Measurements from ENCODE around the gene ZIC5. TPM values are rescaled to one million over a fixed set of nuclear protein-coding genes. Genes with fewer than 3 reads are reported as not detected.
"Not testable (repeated sequence)": the region's sequence is repeated elsewhere in the genome, so short reads cannot be mapped to it uniquely, and the experiment has no call there.

Gene ZIC5
- total and polyA plus RNA-seq, 3 experiments from 2014 or later: not detected

GRCh38 chr13:99959127-99959539 lies 12.4 kb downstream of the ZIC5 start:
- H3K36me3 ChIP-seq (ENCODE audit: insufficient read depth, low read length): no peaks in the 10 kb centered on the region
- Mint-ChIP-seq H3K27ac (peak overlapping the region in 3 of 8 donors; percentile 57 to 70 (median 66)), H3K36me3 (no peaks in the 10 kb centered on the region), H3K9me3 (peaks cover 0 to 7% (median 0%) of the 10 kb centered on the region in 5 donors), H3K4me1 (peaks cover 18 to 41% (median 33%) of the 10 kb centered on the region in 3 donors), H3K27me3 (peaks cover 83 to 94% of the 10 kb centered on the region in 2 donors), H3K4me3 (peak overlapping the region in 3 of 7 donors; percentile 27 to 61 (median 38))
- no peak overlapping the region for H3K4me3 ChIP-seq (ENCODE audit: low read length)
- H3K9me3 ChIP-seq (ENCODE audit: low read length): no peaks in the 10 kb centered on the region
- no peak for DNase-seq
- no peak overlapping the region for H3K27ac ChIP-seq (ENCODE audit: low read depth, low read length)
- peaks cover 83% of the 10 kb centered on the region for H3K27me3 ChIP-seq (ENCODE audit: insufficient read depth, low read length, poor library complexity, severe bottlenecking)
- peaks cover 36% of the 10 kb centered on the region for H3K4me1 ChIP-seq (ENCODE audit: insufficient read depth, low read length)
- CTCF ChIA-PET: no interaction called here
- POLR2A ChIA-PET: interaction anchor here (0.6 kb wide), 1 partner anchor 11 kb away, joined by 5 read pairs; no protein-coding TSS in a partner anchor

DNA sequence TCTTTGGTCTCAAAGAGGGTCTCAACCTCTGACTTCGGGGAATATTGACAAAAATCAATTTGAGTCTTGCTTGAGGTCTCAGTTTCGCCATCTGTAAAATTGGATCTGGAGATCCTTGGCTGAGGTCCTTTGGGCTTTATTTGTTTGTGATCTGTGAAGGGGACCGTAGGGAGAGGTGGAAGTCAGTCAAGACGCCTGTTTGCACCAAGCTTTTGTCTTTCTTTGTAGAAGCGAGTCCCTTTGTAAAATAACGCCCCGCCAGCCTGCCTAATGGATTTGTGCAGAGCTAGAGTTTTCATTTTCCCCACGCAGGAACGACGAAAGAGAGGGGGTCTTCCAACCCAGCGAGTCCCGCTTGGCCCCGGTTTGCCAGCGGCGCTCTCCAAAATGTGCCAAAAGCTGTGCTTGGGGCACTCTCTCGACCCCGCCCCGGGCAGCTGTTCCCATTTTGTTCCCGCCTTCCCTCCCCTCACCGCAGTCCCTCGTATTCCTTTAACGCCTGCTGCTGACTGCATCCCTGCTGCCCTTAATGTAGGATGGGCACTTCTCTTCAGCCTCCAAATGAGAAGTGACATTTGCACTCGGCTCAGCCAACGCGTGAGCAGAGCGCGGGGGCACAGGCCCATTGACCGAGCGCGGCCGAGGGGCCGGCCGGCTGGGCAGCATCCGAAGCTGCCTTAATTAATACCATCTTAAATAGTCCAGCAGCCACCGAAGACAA lies 13.0 kb downstream of the ZIC5 start:
- Mint-ChIP-seq H3K9me3 (peaks cover 0 to 7% (median 0%) of the 10 kb centered on the region in 5 donors), H3K36me3 (no peaks in the 10 kb centered on the region), H3K27me3 (peaks cover 83 to 94% of the 10 kb centered on the region in 2 donors), H3K4me1 (peaks cover 18 to 41% (median 33%) of the 10 kb centered on the region in 3 donors), H3K27ac (peak overlapping the region in 2 of 8 donors; percentile 57 to 70), H3K4me3 (peak overlapping the region in 5 of 7 donors; percentile 1 to 57 (median 4))
- H3K27me3 ChIP-seq (ENCODE audit: insufficient read depth, low read length, poor library complexity, severe bottlenecking): peaks cover 83% of the 10 kb centered on the region
- CTCF ChIA-PET: no interaction called here
- peaks cover 36% of the 10 kb centered on the region for H3K4me1 ChIP-seq (ENCODE audit: insufficient read depth, low read length)
- no peak for DNase-seq
- H3K9me3 ChIP-seq (ENCODE audit: low read length): no peaks in the 10 kb centered on the region
- no peak overlapping the region for H3K4me3 ChIP-seq (ENCODE audit: low read length)
- no peaks in the 10 kb centered on the region for H3K36me3 ChIP-seq (ENCODE audit: insufficient read depth, low read length)
- POLR2A ChIA-PET: interaction anchor here (0.6 kb wide), 1 partner anchor 11 kb away, joined by 5 read pairs; no protein-coding TSS in a partner anchor
- H3K27ac ChIP-seq (ENCODE audit: low read depth, low read length): no peak overlapping the region

- DNase-seq: no peak
- Histone ChIP-seq H3K27ac (ENCODE audit: low read depth, low read length) (no peak overlapping the region), H3K27me3 (ENCODE audit: insufficient read depth, low read length, poor library complexity, severe bottlenecking) (peaks cover 68% of the 10 kb centered on the region), H3K4me3 (ENCODE audit: low read length) (peak overlapping the region; percentile 26), H3K36me3 (ENCODE audit: insufficient read depth, low read length) (no peaks in the 10 kb centered on the region), H3K9me3 (ENCODE audit: low read length) (no peaks in the 10 kb centered on the region), H3K4me1 (ENCODE audit: insufficient read depth, low read length) (peaks cover 36% of the 10 kb centered on the region)
- Mint-ChIP-seq H3K27me3 (peaks cover 75 to 92% of the 10 kb centered on the region in 2 donors), H3K27ac (peak overlapping the region in 1 of 8 donors; percentile 55), H3K4me3 (peak overlapping the region; percentile 55 to 89 (median 65)), H3K9me3 (peaks cover 0 to 7% (median 0%) of the 10 kb centered on the region in 5 donors), H3K36me3 (no peaks in the 10 kb centered on the region), H3K4me1 (peaks cover 18 to 41% (median 33%) of the 10 kb centered on the region in 3 donors)
- CTCF ChIA-PET: interaction anchor here (0.6 kb wide), 1 partner anchor 61 kb away, joined by 3 read pairs; no protein-coding TSS in a partner anchor
- POLR2A ChIA-PET: interaction anchor here (0.6 kb wide), 1 partner anchor 78 kb away, joined by 5 read pairs; no protein-coding TSS in a partner anchor
Measured at GRCh38 chr13:99956473-99957349, 14.9 kb downstream of the ZIC5 start.

GRCh38 chr13:99955747-99956472 lies 15.7 kb downstream of the ZIC5 start:
- H3K27me3 ChIP-seq (ENCODE audit: insufficient read depth, low read length, poor library complexity, severe bottlenecking): peaks cover 60% of the 10 kb centered on the region
- no peak overlapping the region for H3K27ac ChIP-seq (ENCODE audit: low read depth, low read length)
- CTCF ChIA-PET: no interaction called here
- POLR2A ChIA-PET: no interaction called here
- H3K36me3 Mint-ChIP-seq: no peaks in the 10 kb centered on the region
- peak overlapping the region in 1 of 8 donors; percentile 56 for H3K27ac Mint-ChIP-seq
- peaks cover 18 to 41% (median 33%) of the 10 kb centered on the region in 3 donors for H3K4me1 Mint-ChIP-seq
- H3K4me3 ChIP-seq (ENCODE audit: low read length): no peak overlapping the region
- H3K4me3 Mint-ChIP-seq: peak overlapping the region in 5 of 7 donors; percentile 39 to 70 (median 62)
- H3K4me1 ChIP-seq (ENCODE audit: insufficient read depth, low read length): peaks cover 36% of the 10 kb centered on the region
- H3K27me3 Mint-ChIP-seq: peaks cover 74 to 91% of the 10 kb centered on the region in 2 donors
- no peaks in the 10 kb centered on the region for H3K36me3 ChIP-seq (ENCODE audit: insufficient read depth, low read length)
- H3K9me3 Mint-ChIP-seq: peaks cover 0 to 7% (median 0%) of the 10 kb centered on the region in 5 donors
- no peaks in the 10 kb centered on the region for H3K9me3 ChIP-seq (ENCODE audit: low read length)
- DNase-seq: no peak

DNA sequence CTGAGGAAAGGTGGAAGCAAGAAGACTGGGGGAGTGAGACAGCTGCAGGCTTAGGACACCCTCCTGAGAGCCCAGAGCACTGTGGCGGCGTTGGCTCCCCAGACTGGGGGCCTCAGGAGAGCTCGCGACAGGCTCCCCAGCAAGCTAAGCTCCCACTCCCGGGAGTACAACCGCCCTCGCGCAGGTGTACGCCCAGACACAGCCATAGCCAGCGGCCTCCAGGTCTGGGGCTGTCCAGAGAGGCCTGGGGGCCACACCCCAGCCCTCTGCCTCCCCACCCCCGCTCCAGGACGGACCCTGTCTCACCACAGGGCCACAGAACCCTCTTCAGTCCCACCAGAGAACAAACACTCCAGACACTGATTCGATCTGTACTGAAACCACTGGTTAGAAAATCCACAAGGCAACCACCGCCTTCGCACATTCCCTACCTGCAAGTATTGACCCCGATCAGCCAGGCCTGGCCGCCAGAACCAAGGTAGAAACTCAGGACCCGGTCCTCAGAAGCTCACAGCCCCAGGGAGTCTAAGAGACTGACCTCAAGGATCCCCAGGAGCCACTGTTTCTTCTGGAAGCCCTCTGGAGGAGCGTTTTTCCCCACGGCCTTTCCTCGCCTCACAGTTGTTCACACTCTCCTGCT lies 16.3 kb downstream of the ZIC5 start:
- H3K36me3 ChIP-seq (ENCODE audit: insufficient read depth, low read length): no peaks in the 10 kb centered on the region
- Mint-ChIP-seq H3K36me3 (no peaks in the 10 kb centered on the region), H3K27me3 (peaks cover 71 to 91% of the 10 kb centered on the region in 2 donors), H3K9me3 (peaks cover 0 to 7% (median 0%) of the 10 kb centered on the region in 5 donors), H3K4me3 (peak overlapping the region in 2 of 7 donors; percentile 6 to 81), H3K27ac (no peak overlapping the region), H3K4me1 (peaks cover 17 to 40% (median 32%) of the 10 kb centered on the region in 3 donors)
- ChIA-PET POLR2A (no interaction called here), CTCF (interaction anchor here (0.9 kb wide), 1 partner anchor 15 kb away, joined by 3 read pairs; no protein-coding TSS in a partner anchor)
- H3K9me3 ChIP-seq (ENCODE audit: low read length): no peaks in the 10 kb centered on the region
- peaks cover 35% of the 10 kb centered on the region for H3K4me1 ChIP-seq (ENCODE audit: insufficient read depth, low read length)
- H3K27me3 ChIP-seq (ENCODE audit: insufficient read depth, low read length, poor library complexity, severe bottlenecking): peaks cover 55% of the 10 kb centered on the region
- no peak overlapping the region for H3K27ac ChIP-seq (ENCODE audit: low read depth, low read length)
- DNase-seq: no peak
- no peak overlapping the region for H3K4me3 ChIP-seq (ENCODE audit: low read length)

DNA sequence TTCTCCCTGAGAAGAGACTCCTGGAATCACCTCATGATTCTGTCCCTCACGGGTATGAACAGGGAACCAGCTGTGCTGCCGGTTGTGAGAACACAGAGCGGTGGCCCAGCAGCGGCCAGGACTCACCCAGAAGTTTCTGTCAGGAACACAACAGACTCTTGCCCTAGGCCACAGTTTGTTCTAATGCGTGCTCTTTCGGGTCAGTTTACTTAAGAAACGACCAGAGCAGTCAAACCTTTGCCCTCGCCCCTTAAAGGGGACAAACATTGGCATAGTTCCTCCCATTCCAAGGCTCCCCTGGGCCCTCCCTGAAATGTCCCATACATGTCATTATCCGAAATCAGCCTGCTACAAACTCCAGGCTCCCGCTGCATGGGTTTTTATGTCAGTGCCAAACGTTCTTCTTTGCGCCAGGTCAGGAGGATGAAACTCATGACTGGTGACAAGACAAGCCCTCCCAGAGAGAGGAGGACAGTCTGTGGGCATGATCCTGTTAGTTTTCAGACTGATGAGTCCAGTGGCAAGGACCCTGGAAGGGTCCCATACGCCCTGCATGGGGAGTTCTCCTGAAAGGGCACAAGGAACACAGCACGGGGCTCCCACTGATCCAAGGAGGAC lies 18.3 kb downstream of the ZIC5 start:
- Histone ChIP-seq H3K4me3 (ENCODE audit: low read length) (no peak overlapping the region), H3K27ac (ENCODE audit: low read depth, low read length) (no peak overlapping the region), H3K36me3 (ENCODE audit: insufficient read depth, low read length) (no peaks in the 10 kb centered on the region), H3K27me3 (ENCODE audit: insufficient read depth, low read length, poor library complexity, severe bottlenecking) (peaks cover 36% of the 10 kb centered on the region), H3K9me3 (ENCODE audit: low read length) (no peaks in the 10 kb centered on the region), H3K4me1 (ENCODE audit: insufficient read depth, low read length) (peaks cover 24% of the 10 kb centered on the region)
- Mint-ChIP-seq H3K9me3 (no peaks in the 10 kb centered on the region), H3K27me3 (peaks cover 57 to 88% of the 10 kb centered on the region in 2 donors), H3K27ac (no peak overlapping the region), H3K4me3 (no peak overlapping the region), H3K4me1 (peaks cover 10 to 25% (median 19%) of the 10 kb centered on the region in 3 donors), H3K36me3 (no peaks in the 10 kb centered on the region)
- no peak for DNase-seq
- ChIA-PET CTCF (no interaction called here), POLR2A (no interaction called here)

GRCh38 chr13:99951666-99952065 lies 19.9 kb downstream of the ZIC5 start:
- H3K9me3 ChIP-seq (ENCODE audit: low read length); H3K36me3 ChIP-seq (ENCODE audit: insufficient read depth, low read length); H3K4me1 ChIP-seq (ENCODE audit: insufficient read depth, low read length); H3K27ac Mint-ChIP-seq; H3K9me3 Mint-ChIP-seq; H3K4me3 Mint-ChIP-seq; H3K4me3 ChIP-seq (ENCODE audit: low read length); DNase-seq; H3K4me1 Mint-ChIP-seq; H3K27ac ChIP-seq (ENCODE audit: low read depth, low read length); H3K36me3 Mint-ChIP-seq; CTCF ChIA-PET: not testable (repeated sequence)
- peaks cover 20% of the 10 kb centered on the region for H3K27me3 ChIP-seq (ENCODE audit: insufficient read depth, low read length, poor library complexity, severe bottlenecking)
- POLR2A ChIA-PET: interaction anchor here (0.6 kb wide), 1 partner anchor 537 kb away, joined by 5 read pairs; no protein-coding TSS in a partner anchor
- peaks cover 49 to 88% of the 10 kb centered on the region in 2 donors for H3K27me3 Mint-ChIP-seq
